GM12874 (cell line): Measurements from ENCODE around the gene GHR.

Experiments
- TF ChIP-seq, protein P1 (sequence below): IDR thresholded peaks from 2 replicates; pipeline ENCODE4 v1.5.1; 2011; ENCODE audit warnings: low read depth, mild to moderate bottlenecking, control low read depth, low read length, moderate library complexity; ENCODE audit not compliant: insufficient read depth

The GHR gene

DNA sequence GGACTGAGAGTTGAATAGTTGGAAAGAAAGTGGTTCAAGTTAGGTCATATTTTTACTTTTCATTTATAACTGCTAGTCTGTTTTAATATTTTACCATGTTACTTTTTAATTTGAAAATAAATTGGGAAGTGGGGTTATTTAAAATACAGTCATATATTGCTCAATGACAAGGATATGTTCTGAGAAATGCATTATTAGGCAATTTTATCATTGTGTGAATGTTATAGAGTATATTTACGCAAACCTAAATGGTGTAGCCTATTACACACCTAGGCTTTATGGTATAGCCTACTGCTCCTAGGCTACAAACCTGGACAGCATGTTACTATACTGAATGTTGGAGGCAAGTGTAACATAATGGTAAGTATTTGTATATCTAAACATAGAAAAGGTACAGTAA lies 338.6 kb downstream of the GHR start:
- TF ChIP-seq, protein P1, sequence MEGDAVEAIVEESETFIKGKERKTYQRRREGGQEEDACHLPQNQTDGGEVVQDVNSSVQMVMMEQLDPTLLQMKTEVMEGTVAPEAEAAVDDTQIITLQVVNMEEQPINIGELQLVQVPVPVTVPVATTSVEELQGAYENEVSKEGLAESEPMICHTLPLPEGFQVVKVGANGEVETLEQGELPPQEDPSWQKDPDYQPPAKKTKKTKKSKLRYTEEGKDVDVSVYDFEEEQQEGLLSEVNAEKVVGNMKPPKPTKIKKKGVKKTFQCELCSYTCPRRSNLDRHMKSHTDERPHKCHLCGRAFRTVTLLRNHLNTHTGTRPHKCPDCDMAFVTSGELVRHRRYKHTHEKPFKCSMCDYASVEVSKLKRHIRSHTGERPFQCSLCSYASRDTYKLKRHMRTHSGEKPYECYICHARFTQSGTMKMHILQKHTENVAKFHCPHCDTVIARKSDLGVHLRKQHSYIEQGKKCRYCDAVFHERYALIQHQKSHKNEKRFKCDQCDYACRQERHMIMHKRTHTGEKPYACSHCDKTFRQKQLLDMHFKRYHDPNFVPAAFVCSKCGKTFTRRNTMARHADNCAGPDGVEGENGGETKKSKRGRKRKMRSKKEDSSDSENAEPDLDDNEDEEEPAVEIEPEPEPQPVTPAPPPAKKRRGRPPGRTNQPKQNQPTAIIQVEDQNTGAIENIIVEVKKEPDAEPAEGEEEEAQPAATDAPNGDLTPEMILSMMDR, result no peak

DNA sequence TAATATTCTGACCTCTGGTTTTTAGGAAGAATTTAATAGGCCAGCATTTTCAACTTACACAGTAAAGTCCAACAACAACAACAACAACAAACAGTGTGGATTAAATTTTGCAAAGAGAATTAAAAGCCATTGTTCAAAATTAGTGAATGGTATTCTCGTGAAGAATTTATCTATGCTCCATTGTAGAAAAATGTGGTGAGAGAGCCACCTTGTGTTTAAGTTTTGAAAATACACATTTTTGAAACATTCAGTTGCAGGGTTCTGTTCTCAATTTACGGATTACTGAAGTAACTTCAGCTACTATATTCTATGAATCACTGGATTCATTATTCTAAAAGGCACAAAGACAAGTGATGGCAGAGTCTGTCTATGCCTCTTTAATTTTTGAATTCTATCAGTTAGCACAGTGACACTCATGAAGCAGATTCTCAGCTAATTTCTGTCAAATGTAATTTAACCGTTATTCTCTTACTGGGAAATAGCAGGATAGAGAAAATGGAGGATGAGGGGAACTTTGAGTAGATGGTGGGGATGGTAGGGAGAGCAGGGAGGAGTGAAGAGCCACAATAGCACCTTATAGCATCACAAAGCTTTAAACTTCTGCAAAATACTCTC lies 344.4 kb downstream of the GHR start:
- TF ChIP-seq, protein P1, result no peak; the same call in 1 of the 2 replicates

DNA sequence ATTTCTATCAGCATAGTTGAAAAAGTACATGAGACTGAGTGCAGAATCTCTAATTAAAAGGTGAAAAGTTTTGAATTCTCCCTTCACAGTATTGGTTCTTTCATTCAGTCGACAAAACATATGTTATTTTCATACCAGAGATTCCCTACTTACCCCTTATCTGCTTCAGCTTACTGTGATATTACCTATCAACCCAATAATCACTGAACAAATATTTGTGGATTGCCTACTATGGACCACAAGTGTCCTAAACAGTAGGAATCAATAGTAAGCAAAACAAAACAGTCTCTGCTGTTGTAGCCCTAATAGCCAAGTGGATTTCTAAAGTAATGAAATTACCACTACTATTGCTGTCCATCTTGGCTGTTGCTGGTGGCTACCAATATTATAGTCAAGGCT lies 344.9 kb downstream of the GHR start:
- TF ChIP-seq, protein P1, result no peak

DNA sequence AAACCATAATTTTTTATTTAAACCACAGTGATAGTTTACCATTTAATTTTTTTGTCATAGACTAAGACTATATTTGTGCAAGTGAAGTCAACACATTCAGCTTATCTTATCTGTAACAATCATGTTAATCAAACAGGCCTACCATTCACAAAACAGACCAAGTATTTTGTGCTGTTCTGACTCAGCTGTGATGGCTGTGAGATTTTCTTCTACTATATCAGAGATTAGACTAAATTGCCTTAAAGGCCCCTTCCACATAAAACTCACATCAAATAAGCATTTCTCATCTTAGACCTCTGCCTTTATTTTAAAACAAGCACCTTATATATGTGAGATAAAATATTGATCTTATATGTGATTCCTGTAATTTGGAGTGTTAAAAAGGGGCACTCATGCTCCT lies 346.8 kb downstream of the GHR start:
- TF ChIP-seq, protein P1, result no peak
